LNCaP clone FGC (cell line): ENCODE measurements around the gene SKI.
"Not testable (repeated sequence)": the region's sequence is repeated elsewhere in the genome, so short reads cannot be mapped to it uniquely, and the experiment has no call there.

Source experiments
- DNase-seq: peaks from one replicate; pipeline ENCODE4 v3.0.0-alpha.2; 2011; ENCODE audit warnings: low read depth
- H3K4me3 ChIP-seq: 2 replicates; pipeline ENCODE4 v1.5.1; 2011; ENCODE audit warnings: mild to moderate bottlenecking, low read depth, low read length, control low read depth
- TF ChIP-seq, protein P1 (sequence below): IDR thresholded peaks from 2 replicates; pipeline ENCODE4 v1.5.1; 2012; ENCODE audit warnings: mild to moderate bottlenecking; ENCODE audit not compliant: control insufficient read depth, insufficient read depth; ENCODE audit errors: extremely low read depth

The SKI gene

DNA sequence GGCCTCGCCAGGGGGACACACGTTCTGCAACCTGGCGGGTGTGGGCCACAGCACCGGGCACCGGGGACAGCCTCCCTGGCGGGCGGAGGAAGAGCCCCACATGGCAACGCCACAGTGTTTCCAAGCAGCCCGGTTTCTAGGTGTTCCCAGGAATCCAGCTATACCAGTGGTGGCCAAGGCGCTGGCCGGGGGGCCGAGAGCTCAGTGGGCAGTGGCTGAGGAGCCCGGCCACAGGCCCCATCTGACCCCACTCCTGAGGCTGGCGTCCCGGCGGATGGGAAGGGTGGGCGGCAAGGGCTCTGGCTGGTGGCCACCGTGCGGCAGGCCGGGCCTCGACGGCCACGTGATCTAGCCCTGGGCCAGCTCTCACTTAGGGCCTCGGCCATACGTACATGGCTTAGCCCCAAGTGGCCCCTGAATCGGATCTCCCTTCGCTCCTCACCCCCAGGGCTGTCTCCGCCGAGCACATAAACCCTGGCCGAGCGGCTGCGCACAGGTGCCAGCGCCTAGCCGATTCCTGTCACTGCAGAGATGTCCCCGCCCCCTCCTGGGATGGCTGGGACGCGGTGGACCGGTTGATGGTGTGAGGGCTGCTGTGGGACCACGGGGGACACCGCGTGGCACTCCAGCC lies 94.6 kb downstream of the SKI start:
- DNase-seq = no peak
- H3K4me3 ChIP-seq = no peak overlapping the region
- TF ChIP-seq, protein P1, sequence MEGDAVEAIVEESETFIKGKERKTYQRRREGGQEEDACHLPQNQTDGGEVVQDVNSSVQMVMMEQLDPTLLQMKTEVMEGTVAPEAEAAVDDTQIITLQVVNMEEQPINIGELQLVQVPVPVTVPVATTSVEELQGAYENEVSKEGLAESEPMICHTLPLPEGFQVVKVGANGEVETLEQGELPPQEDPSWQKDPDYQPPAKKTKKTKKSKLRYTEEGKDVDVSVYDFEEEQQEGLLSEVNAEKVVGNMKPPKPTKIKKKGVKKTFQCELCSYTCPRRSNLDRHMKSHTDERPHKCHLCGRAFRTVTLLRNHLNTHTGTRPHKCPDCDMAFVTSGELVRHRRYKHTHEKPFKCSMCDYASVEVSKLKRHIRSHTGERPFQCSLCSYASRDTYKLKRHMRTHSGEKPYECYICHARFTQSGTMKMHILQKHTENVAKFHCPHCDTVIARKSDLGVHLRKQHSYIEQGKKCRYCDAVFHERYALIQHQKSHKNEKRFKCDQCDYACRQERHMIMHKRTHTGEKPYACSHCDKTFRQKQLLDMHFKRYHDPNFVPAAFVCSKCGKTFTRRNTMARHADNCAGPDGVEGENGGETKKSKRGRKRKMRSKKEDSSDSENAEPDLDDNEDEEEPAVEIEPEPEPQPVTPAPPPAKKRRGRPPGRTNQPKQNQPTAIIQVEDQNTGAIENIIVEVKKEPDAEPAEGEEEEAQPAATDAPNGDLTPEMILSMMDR = no peak

DNA sequence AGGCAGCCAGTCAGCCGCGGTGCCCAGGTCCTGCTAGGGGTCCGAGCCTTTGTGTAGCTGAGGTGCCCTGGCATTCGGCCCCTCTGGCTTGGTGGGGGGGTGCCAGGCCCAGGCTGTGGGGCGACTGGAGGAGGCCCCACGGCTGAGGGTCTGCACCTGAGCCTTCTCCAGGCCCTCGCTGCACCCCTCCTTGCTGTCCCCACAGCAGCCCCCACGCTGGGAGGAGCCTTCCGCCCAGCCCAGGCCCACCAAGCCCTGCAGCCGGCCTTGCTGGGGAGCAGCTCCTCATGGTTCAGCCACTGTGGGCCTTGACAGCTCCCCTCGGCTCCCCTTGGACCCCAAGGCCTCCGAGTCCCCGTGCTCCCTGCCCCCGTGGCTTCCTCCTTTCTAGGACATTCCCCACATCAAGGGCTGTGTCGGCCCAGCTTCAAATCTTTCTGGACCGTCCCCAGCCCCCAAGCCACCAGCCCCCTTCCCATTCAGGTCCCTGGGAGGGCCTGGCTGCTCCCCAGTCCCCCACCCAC lies 95.4 kb downstream of the SKI start:
- TF ChIP-seq, protein P1 = no peak
- H3K4me3 ChIP-seq = no peak overlapping the region
- DNase-seq = no peak

GRCh38 chr1:2324553-2325366 lies 96.6 kb downstream of the SKI start:
- H3K4me3 ChIP-seq = no peak overlapping the region
- TF ChIP-seq, protein P1 = no peak
- DNase-seq = no peak

DNA sequence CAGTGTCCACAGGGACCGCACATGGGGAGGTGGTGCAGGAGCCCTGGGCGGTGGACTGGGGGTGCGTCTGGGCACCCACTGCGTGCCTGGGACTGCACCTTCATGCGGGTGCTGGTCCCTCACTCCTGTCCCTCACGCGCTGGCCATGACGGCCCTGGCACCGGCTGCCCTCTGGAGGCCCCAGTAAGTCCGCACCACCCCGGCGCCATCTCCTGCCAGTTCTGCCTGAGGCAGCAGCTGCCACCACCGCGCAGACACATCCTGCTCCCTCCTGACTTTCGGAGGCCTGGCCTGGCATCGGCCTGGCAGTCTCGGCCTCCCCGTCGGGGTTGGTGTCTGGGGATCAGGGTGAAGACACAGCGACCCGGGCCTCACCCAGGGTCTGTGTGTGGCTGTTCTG lies 98.4 kb downstream of the SKI start:
- no peak for DNase-seq
- no peak overlapping the region for H3K4me3 ChIP-seq
- TF ChIP-seq, protein P1 = 0 out of 2 replicates have a peak, but pooled peaks have one; percentile 6

GRCh38 chr1:2327162-2327561 lies 99.0 kb downstream of the SKI start:
- DNase-seq, H3K4me3 ChIP-seq: not testable (repeated sequence)

GRCh38 chr1:2327841-2328240 lies 99.7 kb downstream of the SKI start:
- TF ChIP-seq, protein P1 = no peak
- no peak for DNase-seq
- H3K4me3 ChIP-seq = no peak overlapping the region

DNA sequence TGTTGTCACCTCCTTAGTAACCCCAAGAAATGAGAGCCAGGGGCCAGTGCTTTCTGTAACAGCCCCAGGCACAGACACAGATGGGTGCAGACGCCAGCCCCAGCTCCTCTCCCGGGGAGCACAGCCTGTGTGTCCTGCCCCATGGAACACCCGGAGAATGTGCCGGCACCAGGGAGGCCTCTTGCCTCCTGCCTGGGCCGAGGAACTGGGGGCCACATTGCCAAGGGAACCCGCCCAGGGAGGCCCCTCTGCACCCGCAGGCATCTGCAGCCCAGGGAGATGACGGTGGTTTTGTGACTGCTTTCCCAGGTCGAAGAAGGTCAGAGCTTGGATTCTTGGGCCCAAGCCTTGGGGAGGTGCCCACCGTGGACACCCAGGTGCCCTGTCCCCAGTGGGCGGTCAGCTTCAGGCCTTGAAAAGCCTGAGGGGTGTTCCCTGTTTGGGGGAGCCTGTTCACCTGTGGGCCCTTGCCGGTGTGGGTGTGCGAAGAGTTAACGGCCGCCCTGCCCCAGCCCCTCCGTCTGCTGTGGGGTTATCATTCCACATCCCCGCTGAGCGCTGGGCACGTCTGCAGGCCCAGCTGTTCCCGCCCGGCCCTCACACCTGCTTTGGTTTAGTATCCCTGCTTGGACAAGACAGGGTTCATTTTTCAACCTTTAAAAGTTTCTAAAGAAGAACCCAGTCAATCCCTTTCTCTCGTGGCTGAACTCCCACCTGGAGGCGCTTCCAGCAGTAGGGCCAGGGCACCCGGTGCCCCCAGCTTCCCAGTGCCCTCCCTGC lies 100.7 kb downstream of the SKI start:
- TF ChIP-seq, protein P1 = no peak
- DNase-seq = no peak
- H3K4me3 ChIP-seq = no peak overlapping the region
